GM23338 (cell line): Measurements from ENCODE around the gene SELENOW. TPM values are rescaled to one million over a fixed set of nuclear protein-coding genes. Genes with fewer than 3 reads are reported as not detected.

Source experiments
- ATAC-seq: fragments of 200-7000 bp; cut with Tn5 transposase; 3 replicates; pipeline ENCODE4 v1.9.1; 2020
- DNase-seq: peaks from one replicate; pipeline ENCODE4 v3.0.0-alpha.2; 2015; ENCODE audit warnings: low spot score
- H2AFZ ChIP-seq: fragments of 200-600 bp; sonication (generic); 2 replicates; pipeline ENCODE4 v1.8.0; 2016; ENCODE audit warnings: antibody characterized with exemption, mild to moderate bottlenecking, moderate library complexity
- H3F3A ChIP-seq: fragments of 200-600 bp; sonication (generic); replicated peaks from 2 replicates; pipeline ENCODE4 v1.8.0; 2017; ENCODE audit warnings: antibody characterized with exemption, mixed run types, low read depth
- H3K27ac ChIP-seq: fragments of 200-600 bp; sonication (generic); 2 replicates; pipeline ENCODE4 v1.6.1; 2016; ENCODE audit warnings: low read depth
- H3K27me3 ChIP-seq: fragments of 200-600 bp; sonication (generic); 2 replicates; pipeline ENCODE4 v1.8.0; 2016; ENCODE audit warnings: mild to moderate bottlenecking, mixed run types, moderate library complexity; ENCODE audit not compliant: insufficient read depth
- H3K36me3 ChIP-seq: fragments of 200-600 bp; sonication (generic); 2 replicates; pipeline ENCODE4 v1.8.0; 2016; ENCODE audit warnings: mild to moderate bottlenecking; ENCODE audit not compliant: insufficient read depth
- H3K4me1 ChIP-seq: fragments of 200-600 bp; sonication (generic); 2 replicates; pipeline ENCODE4 v1.8.0; 2016; ENCODE audit warnings: mild to moderate bottlenecking, moderate library complexity; ENCODE audit not compliant: insufficient read depth
- H3K4me2 ChIP-seq: fragments of 200-600 bp; sonication (generic); 2 replicates; pipeline ENCODE4 v1.7.1; 2017; ENCODE audit warnings: mixed run types
- H3K4me3 ChIP-seq: fragments of 200-600 bp; sonication (generic); 2 replicates; pipeline ENCODE4 v1.6.1; 2016; ENCODE audit warnings: mixed run types
- H3K79me2 ChIP-seq: fragments of 200-600 bp; sonication (generic); replicated peaks from 2 replicates; pipeline ENCODE4 v1.8.0; 2017; ENCODE audit warnings: mild to moderate bottlenecking; ENCODE audit not compliant: insufficient read depth
- H3K9me2 ChIP-seq: fragments of 200-600 bp; sonication (generic); 2 replicates; pipeline ENCODE4 v1.8.0; 2017; ENCODE audit not compliant: insufficient read depth
- H4K20me1 ChIP-seq: fragments of 200-600 bp; sonication (generic); replicated peaks from 2 replicates; pipeline ENCODE4 v1.8.0; 2017; ENCODE audit warnings: mild to moderate bottlenecking; ENCODE audit not compliant: insufficient read depth
- H3K27ac Mint-ChIP-seq: 2 replicates; pipeline ENCODE4 v1.8.0; 2020; ENCODE audit warnings: inconsistent platforms, mild to moderate bottlenecking, moderate library complexity, mixed read lengths
- H3K27me3 Mint-ChIP-seq: 3 replicates; pipeline ENCODE4 v1.8.0; 2022; ENCODE audit warnings: low read depth, mild to moderate bottlenecking, moderate library complexity, mixed read lengths, inconsistent platforms; ENCODE audit not compliant: insufficient read depth, poor library complexity
- H3K36me3 Mint-ChIP-seq: 3 replicates; pipeline ENCODE4 v1.8.0; 2021; ENCODE audit warnings: low read depth, mild to moderate bottlenecking, inconsistent platforms, moderate library complexity, mixed read lengths
- H3K4me1 Mint-ChIP-seq: 3 replicates; pipeline ENCODE4 v1.8.0; 2020; ENCODE audit warnings: mild to moderate bottlenecking, inconsistent platforms, mixed read lengths
- H3K4me3 Mint-ChIP-seq: 3 replicates; pipeline ENCODE4 v1.8.0; 2021; ENCODE audit warnings: moderate library complexity, mild to moderate bottlenecking, inconsistent platforms, mixed read lengths
- H3K9me3 Mint-ChIP-seq: 3 replicates; pipeline ENCODE4 v1.8.0; 2020; ENCODE audit warnings: moderate library complexity, mild to moderate bottlenecking, inconsistent platforms, mixed read lengths
- CTCF ChIP-seq, 2 experiments: fragments of 200-600 bp in 1 of 2; sonication (generic) in 1 of 2; conservative IDR thresholded peaks; 2 replicates each; pipeline versions ENCODE4 v1.5.1 to v1.6.1; 2016 to 2017; ENCODE audit warnings: antibody characterized with exemption in 2 of 2, low read depth in 2 of 2, mild to moderate bottlenecking in 2 of 2, moderate library complexity in 1 of 2
- ETS1 ChIP-seq: IDR thresholded peaks from 2 replicates; pipeline ENCODE4 v1.6.1; 2016; ENCODE audit warnings: antibody characterized with exemption
- EZH2 ChIP-seq: fragments of 200-600 bp; sonication (generic); IDR thresholded peaks from one replicate; pipeline ENCODE4 v1.8.0; 2017; ENCODE audit warnings: antibody characterized with exemption, mild to moderate bottlenecking, low read depth; ENCODE audit not compliant: unreplicated experiment
- EZH2phosphoT487 ChIP-seq: fragments of 200-600 bp; sonication (generic); IDR thresholded peaks from one replicate; pipeline ENCODE4 v1.8.1; 2018; ENCODE audit warnings: antibody characterized with exemption; ENCODE audit not compliant: unreplicated experiment
- NANOG ChIP-seq: IDR thresholded peaks from 2 replicates; pipeline ENCODE4 v1.6.1; 2016; ENCODE audit warnings: antibody characterized with exemption, borderline replicate concordance
- POLR2AphosphoS5 ChIP-seq: IDR thresholded peaks from 2 replicates; pipeline ENCODE4 v1.6.1; 2016; ENCODE audit warnings: antibody characterized with exemption, low read depth
- REST ChIP-seq: IDR thresholded peaks from one replicate; pipeline ENCODE4 v1.6.1; 2018; ENCODE audit warnings: antibody characterized with exemption; ENCODE audit not compliant: unreplicated experiment
- ZNF114 ChIP-seq: fragments of 250-450 bp; sonication (Bioruptor Pico); IDR thresholded peaks from 2 replicates; pipeline ENCODE4 v1.5.0; 2020; ENCODE audit warnings: mild to moderate bottlenecking, moderate library complexity
- ZNF331 ChIP-seq: fragments of 250-450 bp; sonication (Bioruptor Pico); IDR thresholded peaks from 2 replicates; pipeline ENCODE4 v1.5.0; 2020; ENCODE audit warnings: low read depth, mild to moderate bottlenecking, moderate library complexity
- ZNF462 ChIP-seq: fragments of 250-450 bp; sonication (Bioruptor Pico); IDR thresholded peaks from 2 replicates; pipeline ENCODE4 v1.5.0; 2020; ENCODE audit warnings: mild to moderate bottlenecking, moderate library complexity
- polyA plus RNA-seq: library from polyadenylated mRNA; unstranded; fragments of >200 nt; fragmentation: Nextera tagmentation; extraction: Ambion mirVana; gene quantifications from 2 replicates; pipeline ENCODE4 v1.2.1, GENCODE V29; 2016
- total RNA-seq: library from RNA; depleted of rRNA; stranded (reverse); fragments of >200 nt; shearing (Covaris generic); gene quantifications from 2 replicates; pipeline ENCODE4 v1.2.3, GENCODE V29; 2014

Gene SELENOW
- total and polyA plus RNA-seq, 2 experiments from 2014 or later: 558 to 811 TPM

- TF ChIP-seq ETS1 (no peak), EZH2phosphoT487 (no peak), NANOG (no peak), CTCF (conservative IDR thresholded peaks at IDR 0.05; ENCODE audit: low read depth in 2 of 2) (no peak), ZNF331 (no peak), ZNF114 (no peak)
Measured at GRCh38 chr19:47740866-47741519, 37.5 kb upstream of the SELENOW start (continued).

GRCh38 chr19:47741544-47742140 lies 36.9 kb upstream of the SELENOW start:
- Mint-ChIP-seq H3K27me3 (peaks cover 15% of the 10 kb centered on the region), H3K27ac (no peak overlapping the region), H3K4me3 (no peak overlapping the region), H3K9me3 (no peaks in the 10 kb centered on the region), H3K4me1 (peaks cover 5% of the 10 kb centered on the region; the same call in 1 of the 3 replicates), H3K36me3 (peaks cover 2% of the 10 kb centered on the region)
- Histone ChIP-seq H3K4me2 (no peak overlapping the region), H2AFZ (no peak overlapping the region), H3K27me3 (no peaks in the 10 kb centered on the region), H3K79me2 (peaks cover 9% of the 10 kb centered on the region), H3F3A (peaks cover 22% of the 10 kb centered on the region), H3K4me1 (peaks cover 10% of the 10 kb centered on the region), H3K36me3 (0 out of 2 replicates have a peak, but pooled peaks cover under 1% of the 10 kb centered on the region), H3K4me3 (no peak overlapping the region), H4K20me1 (no peaks in the 10 kb centered on the region; the same call in 1 of the 2 replicates), H3K27ac (no peak overlapping the region), H3K9me2 (peaks cover 5% of the 10 kb centered on the region; the same call in 1 of the 2 replicates)
- DNase-seq (no peak), ATAC-seq (no peak)
- TF ChIP-seq EZH2 (no peak), REST (no peak), ZNF331 (no peak), POLR2AphosphoS5 (no peak), EZH2phosphoT487 (no peak), ZNF462 (CRISPR knock-in tag) (no peak), NANOG (no peak)
